DOHH2 (cell line): ENCODE data around the gene KIF21B.
A peak's percentile ranks its signal among the peaks of the same experiment; 100 is the strongest.

Experiments
- H3F3A ChIP-seq: fragments of 200-600 bp; sonication (generic), shearing (Covaris generic); 2 replicates; pipeline ENCODE4 v1.6.0; 2016; ENCODE audit warnings: antibody characterized with exemption, mild to moderate bottlenecking; ENCODE audit not compliant: control insufficient read depth, insufficient read depth
- H3K27ac ChIP-seq: fragments of 200-600 bp; sonication (generic); 2 replicates; pipeline ENCODE4 v1.5.1; 2014; ENCODE audit warnings: low read depth, mild to moderate bottlenecking, low read length, moderate library complexity
- H3K27me3 ChIP-seq: fragments of 200-600 bp; sonication (generic); 2 replicates; pipeline ENCODE4 v1.6.1; 2014; ENCODE audit warnings: mild to moderate bottlenecking, low read length, mixed read lengths; ENCODE audit not compliant: control insufficient read depth
- H3K36me3 ChIP-seq: fragments of 200-600 bp; sonication (generic); 2 replicates; pipeline ENCODE4 v1.6.1; 2014; ENCODE audit warnings: mild to moderate bottlenecking, low read length, moderate library complexity, mixed read lengths; ENCODE audit not compliant: control insufficient read depth
- H3K4me1 ChIP-seq: fragments of 200-600 bp; sonication (generic); 2 replicates; pipeline ENCODE4 v1.6.1; 2014; ENCODE audit warnings: mild to moderate bottlenecking, low read length, mixed read lengths; ENCODE audit not compliant: control insufficient read depth
- H3K4me2 ChIP-seq: fragments of 200-600 bp; sonication (generic); 2 replicates; pipeline ENCODE4 v1.6.0; 2014; ENCODE audit warnings: mild to moderate bottlenecking, low read length, moderate library complexity
- H3K4me3 ChIP-seq: fragments of 200-600 bp; sonication (generic); 2 replicates; pipeline ENCODE4 v1.5.1; 2014; ENCODE audit warnings: mild to moderate bottlenecking, low read length, mixed read lengths
- H3K79me2 ChIP-seq: fragments of 200-600 bp; sonication (generic); 2 replicates; pipeline ENCODE4 v1.6.1; 2014; ENCODE audit warnings: mild to moderate bottlenecking, low read length, mixed read lengths; ENCODE audit not compliant: control insufficient read depth
- H3K9me2 ChIP-seq: fragments of 200-600 bp; sonication (generic); replicated peaks from 2 replicates; pipeline ENCODE4 v1.6.1; 2014; ENCODE audit warnings: mild to moderate bottlenecking, low read length, mixed read lengths; ENCODE audit not compliant: control insufficient read depth
- H3K9me3 ChIP-seq: fragments of 200-600 bp; sonication (generic); 2 replicates; pipeline ENCODE4 v1.6.1; 2014; ENCODE audit warnings: antibody characterized with exemption, low read length, mixed read lengths; ENCODE audit not compliant: control insufficient read depth, insufficient read depth
- H4K20me1 ChIP-seq: fragments of 200-600 bp; sonication (generic); 2 replicates; pipeline ENCODE4 v1.6.0; 2014; ENCODE audit warnings: low read depth, mild to moderate bottlenecking, antibody characterized with exemption, low read length, moderate library complexity; ENCODE audit not compliant: control insufficient read depth, insufficient read depth
- CTCF ChIP-seq: fragments of 200-600 bp; sonication (generic); IDR thresholded peaks from one replicate; pipeline ENCODE4 v1.5.1; 2014; ENCODE audit warnings: antibody characterized with exemption, mild to moderate bottlenecking, low read depth, low read length; ENCODE audit not compliant: poor library complexity, severe bottlenecking
- EZH2phosphoT487 ChIP-seq: fragments of 200-600 bp; sonication (generic); IDR thresholded peaks from 2 replicates; pipeline ENCODE4 v1.6.1; 2017; ENCODE audit warnings: borderline replicate concordance, mild to moderate bottlenecking, antibody characterized with exemption, low read length, moderate library complexity, mixed read lengths

Gene KIF21B

GRCh38 chr1:200980452-200980772, 43.1 kb downstream of the KIF21B start:
- TF ChIP-seq CTCF (no peak), EZH2phosphoT487 (no peak)
- H3K27ac ChIP-seq, result no peak overlapping the region
- no peaks in the 10 kb centered on the region for H3K79me2 ChIP-seq
- no peaks in the 10 kb centered on the region for H3K27me3 ChIP-seq
- H3K9me2 ChIP-seq, result no peaks in the 10 kb centered on the region
- H3K4me2 ChIP-seq, result no peak overlapping the region
- H3K36me3 ChIP-seq, result peaks cover 4% of the 10 kb centered on the region
- H4K20me1 ChIP-seq, result no peaks in the 10 kb centered on the region
- H3K4me1 ChIP-seq, result no peaks in the 10 kb centered on the region
- no peaks in the 10 kb centered on the region for H3F3A ChIP-seq
- no peaks in the 10 kb centered on the region for H3K9me3 ChIP-seq
- no peak overlapping the region for H3K4me3 ChIP-seq

GRCh38 chr1:200979574-200980451, 43.7 kb downstream of the KIF21B start:
- no peaks in the 10 kb centered on the region for H3K9me3 ChIP-seq
- no peak overlapping the region for H3K27ac ChIP-seq
- no peaks in the 10 kb centered on the region for H3K27me3 ChIP-seq
- peaks cover 4% of the 10 kb centered on the region for H3K36me3 ChIP-seq
- no peaks in the 10 kb centered on the region for H3K9me2 ChIP-seq
- H4K20me1 ChIP-seq, result no peaks in the 10 kb centered on the region
- H3K79me2 ChIP-seq, result no peaks in the 10 kb centered on the region
- no peak overlapping the region for H3K4me2 ChIP-seq
- TF ChIP-seq EZH2phosphoT487 (no peak), CTCF (peak; percentile 96)
- no peaks in the 10 kb centered on the region for H3F3A ChIP-seq
- no peaks in the 10 kb centered on the region for H3K4me1 ChIP-seq
- no peak overlapping the region for H3K4me3 ChIP-seq

- H3K36me3 ChIP-seq, result peaks cover 4% of the 10 kb centered on the region
- H3K4me1 ChIP-seq, result no peaks in the 10 kb centered on the region
- H3K79me2 ChIP-seq, result no peaks in the 10 kb centered on the region
- H3F3A ChIP-seq, result no peaks in the 10 kb centered on the region
- H4K20me1 ChIP-seq, result no peaks in the 10 kb centered on the region
- no peak overlapping the region for H3K27ac ChIP-seq
- no peaks in the 10 kb centered on the region for H3K9me2 ChIP-seq
- no peaks in the 10 kb centered on the region for H3K9me3 ChIP-seq
- no peak overlapping the region for H3K4me2 ChIP-seq
- no peak overlapping the region for H3K4me3 ChIP-seq
- no peaks in the 10 kb centered on the region for H3K27me3 ChIP-seq
- no peak for TF ChIP-seq EZH2phosphoT487
- no peak for TF ChIP-seq CTCF
Measured at GRCh38 chr1:200977071-200977754, 46.3 kb downstream of the KIF21B start.
